VCaP (cell line): ENCODE results near the gene NLRP13.

ENCODE experiments used
- H3K27ac ChIP-seq: fragments of 450-650 bp; 2 replicates; pipeline ENCODE4 v1.5.1; 2017
- TF ChIP-seq, protein P1 (sequence below): fragments of 450-650 bp; conservative IDR thresholded peaks from 2 replicates; pipeline ENCODE4 v1.5.1; 2017; ENCODE audit warnings: mild to moderate bottlenecking, moderate library complexity

The NLRP13 gene, protein sequence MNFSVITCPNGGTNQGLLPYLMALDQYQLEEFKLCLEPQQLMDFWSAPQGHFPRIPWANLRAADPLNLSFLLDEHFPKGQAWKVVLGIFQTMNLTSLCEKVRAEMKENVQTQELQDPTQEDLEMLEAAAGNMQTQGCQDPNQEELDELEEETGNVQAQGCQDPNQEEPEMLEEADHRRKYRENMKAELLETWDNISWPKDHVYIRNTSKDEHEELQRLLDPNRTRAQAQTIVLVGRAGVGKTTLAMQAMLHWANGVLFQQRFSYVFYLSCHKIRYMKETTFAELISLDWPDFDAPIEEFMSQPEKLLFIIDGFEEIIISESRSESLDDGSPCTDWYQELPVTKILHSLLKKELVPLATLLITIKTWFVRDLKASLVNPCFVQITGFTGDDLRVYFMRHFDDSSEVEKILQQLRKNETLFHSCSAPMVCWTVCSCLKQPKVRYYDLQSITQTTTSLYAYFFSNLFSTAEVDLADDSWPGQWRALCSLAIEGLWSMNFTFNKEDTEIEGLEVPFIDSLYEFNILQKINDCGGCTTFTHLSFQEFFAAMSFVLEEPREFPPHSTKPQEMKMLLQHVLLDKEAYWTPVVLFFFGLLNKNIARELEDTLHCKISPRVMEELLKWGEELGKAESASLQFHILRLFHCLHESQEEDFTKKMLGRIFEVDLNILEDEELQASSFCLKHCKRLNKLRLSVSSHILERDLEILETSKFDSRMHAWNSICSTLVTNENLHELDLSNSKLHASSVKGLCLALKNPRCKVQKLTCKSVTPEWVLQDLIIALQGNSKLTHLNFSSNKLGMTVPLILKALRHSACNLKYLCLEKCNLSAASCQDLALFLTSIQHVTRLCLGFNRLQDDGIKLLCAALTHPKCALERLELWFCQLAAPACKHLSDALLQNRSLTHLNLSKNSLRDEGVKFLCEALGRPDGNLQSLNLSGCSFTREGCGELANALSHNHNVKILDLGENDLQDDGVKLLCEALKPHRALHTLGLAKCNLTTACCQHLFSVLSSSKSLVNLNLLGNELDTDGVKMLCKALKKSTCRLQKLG

DNA sequence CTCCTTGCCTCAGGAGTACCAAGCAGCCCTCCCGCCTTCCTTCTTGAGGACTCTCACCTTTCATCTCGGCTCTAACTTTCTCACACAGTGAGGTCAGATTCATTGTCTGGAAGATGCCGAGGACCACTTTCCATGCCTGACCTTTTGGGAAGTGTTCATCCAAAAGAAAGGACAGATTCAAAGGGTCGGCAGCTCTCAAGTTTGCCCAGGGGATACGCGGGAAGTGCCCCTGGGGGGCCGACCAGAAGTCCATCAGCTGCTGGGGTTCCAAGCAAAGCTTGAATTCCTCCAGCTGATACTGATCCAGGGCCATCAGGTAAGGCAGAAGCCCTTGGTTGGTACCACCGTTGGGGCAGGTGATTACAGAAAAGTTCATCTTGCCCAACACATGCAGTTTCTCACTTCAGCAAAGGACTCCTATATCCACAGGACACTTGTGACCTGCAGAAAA lies at the start of gene NLRP13:
TSS of gene NLRP13 (minus strand) at position 401 of the 451 bp plus-strand sequence. CDS start at position 376, 25 bp downstream.
- no peak within 1 kb of the TSS for H3K27ac ChIP-seq

DNA sequence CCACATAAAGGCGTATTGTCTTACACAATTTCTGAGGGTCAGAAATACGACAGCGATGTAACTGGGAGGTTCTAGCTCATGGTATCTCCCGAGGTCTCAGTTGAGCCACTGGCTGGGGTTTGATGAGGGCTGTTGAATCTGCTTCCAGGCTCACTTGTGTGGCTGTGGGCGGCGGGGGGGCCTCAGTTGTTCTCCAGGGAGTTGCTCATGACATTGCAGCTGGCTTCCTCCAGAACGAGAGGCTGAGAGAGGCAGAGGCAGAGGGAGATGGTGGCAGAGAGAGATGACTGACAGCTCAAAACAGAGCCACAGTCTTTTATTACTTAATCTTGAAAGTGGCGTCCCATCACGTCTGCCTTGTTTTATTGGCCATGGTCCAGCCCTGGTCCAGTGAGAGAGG lies 48.3 kb upstream of the NLRP13 start:
- TF ChIP-seq, protein P1, sequence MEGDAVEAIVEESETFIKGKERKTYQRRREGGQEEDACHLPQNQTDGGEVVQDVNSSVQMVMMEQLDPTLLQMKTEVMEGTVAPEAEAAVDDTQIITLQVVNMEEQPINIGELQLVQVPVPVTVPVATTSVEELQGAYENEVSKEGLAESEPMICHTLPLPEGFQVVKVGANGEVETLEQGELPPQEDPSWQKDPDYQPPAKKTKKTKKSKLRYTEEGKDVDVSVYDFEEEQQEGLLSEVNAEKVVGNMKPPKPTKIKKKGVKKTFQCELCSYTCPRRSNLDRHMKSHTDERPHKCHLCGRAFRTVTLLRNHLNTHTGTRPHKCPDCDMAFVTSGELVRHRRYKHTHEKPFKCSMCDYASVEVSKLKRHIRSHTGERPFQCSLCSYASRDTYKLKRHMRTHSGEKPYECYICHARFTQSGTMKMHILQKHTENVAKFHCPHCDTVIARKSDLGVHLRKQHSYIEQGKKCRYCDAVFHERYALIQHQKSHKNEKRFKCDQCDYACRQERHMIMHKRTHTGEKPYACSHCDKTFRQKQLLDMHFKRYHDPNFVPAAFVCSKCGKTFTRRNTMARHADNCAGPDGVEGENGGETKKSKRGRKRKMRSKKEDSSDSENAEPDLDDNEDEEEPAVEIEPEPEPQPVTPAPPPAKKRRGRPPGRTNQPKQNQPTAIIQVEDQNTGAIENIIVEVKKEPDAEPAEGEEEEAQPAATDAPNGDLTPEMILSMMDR, result no peak
- no peak overlapping the region for H3K27ac ChIP-seq

More for the DNA sequence above, at the start of gene NLRP13:
- TF ChIP-seq, protein P1, result no peak

DNA sequence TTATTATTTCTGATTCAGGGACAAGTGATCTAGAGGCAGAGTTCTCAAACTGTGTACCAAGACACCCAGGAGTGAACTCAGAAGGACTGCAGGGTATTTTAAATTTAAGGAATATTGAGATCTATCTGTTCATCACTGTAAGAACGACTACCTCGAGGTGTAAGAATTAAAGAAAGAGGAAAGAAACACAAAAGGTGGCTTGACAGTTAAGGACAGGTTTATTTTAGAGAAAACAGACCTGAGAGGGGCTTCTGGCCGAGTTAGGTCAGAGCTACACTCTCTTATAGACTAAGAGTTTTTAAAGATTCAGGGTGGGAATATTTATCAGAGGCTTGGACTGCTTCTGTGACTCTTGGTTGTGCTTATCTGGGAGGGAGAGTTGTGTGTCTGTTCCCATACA lies 41.8 kb upstream of the NLRP13 start:
- H3K27ac ChIP-seq, result no peak overlapping the region
- TF ChIP-seq, protein P1, result no peak

DNA sequence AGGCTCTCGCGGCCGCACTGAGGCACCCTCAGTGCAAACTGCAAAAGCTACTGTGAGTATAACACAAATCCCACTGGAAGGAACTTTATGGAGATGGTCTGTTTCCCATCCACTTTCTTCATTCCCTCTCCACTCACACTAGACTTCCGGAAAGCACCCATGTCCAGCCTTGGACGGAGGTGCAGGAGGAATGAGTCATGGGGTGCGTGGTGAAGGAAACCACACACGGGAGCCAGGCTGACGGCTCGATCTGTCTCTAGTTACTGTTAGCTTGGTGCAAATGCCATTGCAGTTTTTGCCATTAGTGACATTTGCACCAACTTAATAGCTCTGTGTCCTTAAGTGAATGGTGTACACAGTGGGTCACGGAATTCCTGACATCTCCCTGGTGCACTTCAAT lies 30.1 kb upstream of the NLRP13 start:
- TF ChIP-seq, protein P1, result no peak
- H3K27ac ChIP-seq, result no peak overlapping the region

DNA sequence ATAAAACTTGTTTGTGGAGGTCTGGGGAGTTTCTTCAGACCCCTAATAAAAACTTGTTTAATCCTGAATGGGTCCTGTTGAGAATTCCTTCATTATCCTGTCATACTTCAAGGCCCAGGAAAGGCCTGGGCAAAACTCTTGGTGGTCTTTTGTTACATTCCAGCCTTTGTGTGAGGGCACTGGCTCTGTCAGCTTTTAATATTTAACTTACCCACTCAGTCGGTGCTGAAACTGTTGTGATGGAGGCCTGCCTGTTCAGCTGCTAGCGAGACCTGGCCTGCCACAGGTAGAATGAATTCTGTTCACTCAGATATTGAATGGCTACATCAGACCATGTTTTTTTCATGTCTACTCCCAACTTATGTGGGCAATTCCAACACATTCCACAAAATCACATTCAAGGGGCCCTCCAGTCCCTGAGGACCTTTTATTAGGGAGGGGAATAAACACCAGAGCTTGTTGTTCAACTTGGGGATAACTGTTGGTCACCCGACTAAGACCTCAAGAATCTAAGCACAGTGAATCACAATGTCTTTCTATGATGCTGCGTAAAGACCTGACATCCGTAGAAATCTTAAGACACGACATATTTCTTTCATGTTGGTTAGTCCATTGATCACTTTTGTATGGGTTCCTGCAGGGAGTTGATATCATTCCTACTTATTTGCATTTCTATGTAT lies 28.0 kb upstream of the NLRP13 start:
- no peak overlapping the region for H3K27ac ChIP-seq
- TF ChIP-seq, protein P1, result no peak

DNA sequence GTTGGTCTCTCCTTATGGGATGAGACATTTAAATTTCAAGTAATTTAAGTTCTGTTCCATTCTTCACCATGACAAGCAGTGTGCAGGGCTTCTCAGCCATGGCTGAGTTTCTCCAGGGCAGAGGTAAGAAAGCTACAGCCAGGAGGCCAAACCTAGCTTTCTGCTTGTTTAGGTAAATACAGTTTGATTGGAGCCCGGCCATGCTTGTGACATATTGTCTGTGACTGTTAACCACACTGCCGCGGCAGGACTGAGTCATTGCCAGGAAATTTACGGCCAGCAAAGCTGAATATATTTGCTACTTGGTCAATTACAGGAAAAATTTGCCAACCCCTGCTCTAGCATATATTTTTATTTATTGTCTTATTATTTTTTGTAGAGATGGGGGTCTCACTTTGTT lies 26.2 kb upstream of the NLRP13 start:
- TF ChIP-seq, protein P1, result no peak
- H3K27ac ChIP-seq, result peak overlapping the region; percentile 60
